ENCODE results near the gene OPCML. TPM values are rescaled to one million over a fixed set of nuclear protein-coding genes. Genes with fewer than 3 reads are reported as not detected.

The OPCML gene
- total RNA-seq, 1 donor from 2014 or later: under 0.01 TPM

DNA sequence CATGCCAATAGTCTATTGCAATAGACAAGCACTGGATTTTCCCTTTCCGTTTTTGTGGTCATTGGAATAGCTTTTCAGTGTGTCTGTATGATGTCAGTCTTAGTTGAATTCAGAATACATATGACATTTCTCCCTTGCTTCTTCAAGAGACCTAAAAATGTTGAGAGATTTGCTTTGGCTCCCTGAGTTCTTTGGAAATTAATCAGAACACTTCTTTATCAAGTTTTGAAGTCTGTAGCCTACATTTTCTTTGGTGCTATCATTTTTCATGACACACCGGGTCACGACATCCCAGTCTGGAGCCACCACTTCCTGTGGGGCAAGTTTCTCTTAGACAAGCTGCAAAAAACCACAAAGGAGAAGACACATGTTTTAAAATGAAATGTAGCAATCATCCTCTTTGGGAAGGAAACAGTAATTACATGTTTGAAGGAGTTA, 847.1 kb downstream of the OPCML start:
- Histone ChIP-seq H3K36me3 (ENCODE audit: control insufficient read depth in 3 of 3, insufficient read depth in 3 of 3, low read length in 3 of 3) (no peaks in the 10 kb centered on the region), H3K4me1 (ENCODE audit: control insufficient read depth in 3 of 3, insufficient read depth in 3 of 3, low read length in 3 of 3) (no peaks in the 10 kb centered on the region), H3K9me3 (ENCODE audit: control insufficient read depth in 3 of 3, low read length in 3 of 3) (no peaks in the 10 kb centered on the region), H3K4me3 (ENCODE audit: low read length in 3 of 3) (no peak overlapping the region), H3K27ac (ENCODE audit: low read depth, low read length) (no peak overlapping the region), H3K9ac (ENCODE audit: low read depth in 1 of 3, low read length in 3 of 3) (no peak overlapping the region), H3K27me3 (ENCODE audit: control insufficient read depth in 3 of 3, insufficient read depth in 3 of 3, low read length in 3 of 3) (no peaks in the 10 kb centered on the region)

DNA sequence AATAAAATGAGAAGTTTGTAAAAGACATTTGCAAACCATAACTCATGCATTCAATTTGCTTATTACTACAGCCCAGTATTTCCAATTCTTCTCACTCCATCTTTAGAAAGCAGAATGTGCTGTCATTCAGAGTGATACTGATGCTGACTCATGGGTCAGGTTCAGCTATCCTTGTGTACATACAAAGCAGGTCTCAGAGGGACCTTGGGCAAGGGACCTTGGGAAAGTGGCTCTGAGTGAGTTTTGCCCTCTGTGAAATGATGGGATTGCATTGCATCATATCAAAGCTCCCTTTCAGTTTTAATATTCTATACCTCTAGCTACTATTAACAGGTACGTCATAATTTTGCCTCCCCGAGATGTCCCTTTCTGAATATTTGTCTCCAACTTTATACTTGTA, 848.7 kb downstream of the OPCML start:
- Histone ChIP-seq H3K4me1 (ENCODE audit: control insufficient read depth in 3 of 3, insufficient read depth in 3 of 3, low read length in 3 of 3) (no peaks in the 10 kb centered on the region), H3K27me3 (ENCODE audit: control insufficient read depth in 3 of 3, insufficient read depth in 3 of 3, low read length in 3 of 3) (no peaks in the 10 kb centered on the region), H3K36me3 (ENCODE audit: control insufficient read depth in 3 of 3, insufficient read depth in 3 of 3, low read length in 3 of 3) (no peaks in the 10 kb centered on the region)

DNA sequence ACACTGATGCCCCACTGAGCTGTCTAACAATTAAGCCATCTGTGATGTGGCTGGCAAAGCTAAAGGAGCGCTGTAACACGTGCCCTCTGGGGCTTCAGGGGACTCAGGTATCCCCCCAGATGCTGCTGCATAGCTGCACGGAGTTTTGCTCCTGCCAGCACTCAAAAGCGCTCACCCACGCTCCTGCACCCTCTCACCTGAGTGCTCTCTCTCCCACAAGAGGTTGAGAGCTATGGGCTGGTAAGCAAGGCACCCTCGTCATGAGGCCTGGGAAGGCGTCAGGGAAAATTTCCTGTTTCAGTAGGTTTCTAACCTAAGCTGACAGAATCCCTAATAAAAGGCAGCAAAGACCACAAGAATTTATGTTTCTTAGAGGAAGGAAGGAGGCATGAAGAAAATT, 850.3 kb downstream of the OPCML start:
- Histone ChIP-seq H3K36me3 (ENCODE audit: control insufficient read depth in 3 of 3, insufficient read depth in 3 of 3, low read length in 3 of 3) (no peaks in the 10 kb centered on the region), H3K4me1 (ENCODE audit: control insufficient read depth in 3 of 3, insufficient read depth in 3 of 3, low read length in 3 of 3) (no peaks in the 10 kb centered on the region), H3K27me3 (ENCODE audit: control insufficient read depth in 3 of 3, insufficient read depth in 3 of 3, low read length in 3 of 3) (no peaks in the 10 kb centered on the region), H3K9me3 (ENCODE audit: control insufficient read depth in 3 of 3, low read length in 3 of 3) (no peaks in the 10 kb centered on the region), H3K4me3 (ENCODE audit: low read length in 3 of 3) (no peak overlapping the region), H3K9ac (ENCODE audit: low read depth in 1 of 3, low read length in 3 of 3) (no peak overlapping the region), H3K27ac (ENCODE audit: low read depth, low read length) (no peak overlapping the region)

More for the DNA sequence above, 848.7 kb downstream of the OPCML start:
- no peaks in the 10 kb centered on the region for H3K9me3 ChIP-seq (ENCODE audit: control insufficient read depth in 3 of 3, low read length in 3 of 3)
- H3K27ac ChIP-seq (ENCODE audit: low read depth, low read length): no peak overlapping the region
- H3K9ac ChIP-seq (ENCODE audit: low read depth in 1 of 3, low read length in 3 of 3): no peak overlapping the region
- H3K4me3 ChIP-seq (ENCODE audit: low read length in 3 of 3): no peak overlapping the region

DNA sequence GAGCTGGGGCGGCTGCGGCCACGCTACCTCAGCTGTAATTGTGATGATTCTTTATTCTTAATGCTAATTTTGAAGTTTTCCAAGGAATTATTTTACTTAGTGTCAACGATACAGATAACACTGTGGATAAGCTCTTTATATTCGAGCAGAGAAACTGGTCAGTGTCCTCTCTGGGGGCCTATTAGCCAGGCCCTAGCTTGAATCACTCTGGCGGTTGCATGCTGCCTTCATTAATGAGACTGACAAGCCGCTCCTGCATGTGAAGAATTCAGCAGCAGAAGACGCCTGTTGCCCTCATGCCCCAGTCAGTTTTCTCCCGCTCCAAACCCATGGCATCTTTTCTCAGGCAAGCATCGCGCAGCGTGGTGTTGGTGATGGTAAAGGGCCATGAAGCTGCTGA, 851.7 kb downstream of the OPCML start:
- H3K27me3 ChIP-seq (ENCODE audit: control insufficient read depth in 3 of 3, insufficient read depth in 3 of 3, low read length in 3 of 3): no peaks in the 10 kb centered on the region
- H3K36me3 ChIP-seq (ENCODE audit: control insufficient read depth in 3 of 3, insufficient read depth in 3 of 3, low read length in 3 of 3): no peaks in the 10 kb centered on the region
- H3K9ac ChIP-seq (ENCODE audit: low read depth in 1 of 3, low read length in 3 of 3): no peak overlapping the region
- H3K4me3 ChIP-seq (ENCODE audit: low read length in 3 of 3): no peak overlapping the region
- no peaks in the 10 kb centered on the region for H3K9me3 ChIP-seq (ENCODE audit: control insufficient read depth in 3 of 3, low read length in 3 of 3)
- no peaks in the 10 kb centered on the region for H3K4me1 ChIP-seq (ENCODE audit: control insufficient read depth in 3 of 3, insufficient read depth in 3 of 3, low read length in 3 of 3)
- no peak overlapping the region for H3K27ac ChIP-seq (ENCODE audit: low read depth, low read length)

DNA sequence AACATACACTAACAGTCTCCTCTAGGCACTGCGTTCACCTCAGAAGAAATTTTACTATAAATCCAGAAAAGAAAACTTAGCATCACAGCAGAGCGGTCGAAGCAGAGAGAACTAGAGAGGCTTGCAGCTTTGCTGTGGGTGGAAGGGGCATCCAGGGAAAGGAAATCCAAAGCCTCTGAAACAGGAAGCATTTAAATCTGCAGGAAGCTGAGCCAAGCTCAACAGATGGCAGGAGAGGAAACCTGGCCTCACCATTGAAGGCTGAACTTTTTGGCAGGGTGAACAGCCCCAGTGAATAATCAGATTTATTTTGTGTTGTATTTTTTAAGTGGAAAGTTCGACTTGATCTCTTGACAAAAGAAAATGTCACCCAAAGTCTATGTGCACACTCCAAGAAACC, 858.1 kb downstream of the OPCML start:
- no peak overlapping the region for H3K27ac ChIP-seq (ENCODE audit: low read depth, low read length)
- no peaks in the 10 kb centered on the region for H3K27me3 ChIP-seq (ENCODE audit: control insufficient read depth in 3 of 3, insufficient read depth in 3 of 3, low read length in 3 of 3)
- no peaks in the 10 kb centered on the region for H3K36me3 ChIP-seq (ENCODE audit: control insufficient read depth in 3 of 3, insufficient read depth in 3 of 3, low read length in 3 of 3)
- H3K4me3 ChIP-seq (ENCODE audit: low read length in 3 of 3): no peak overlapping the region
- no peak overlapping the region for H3K9ac ChIP-seq (ENCODE audit: low read depth in 1 of 3, low read length in 3 of 3)
- H3K4me1 ChIP-seq (ENCODE audit: control insufficient read depth in 3 of 3, insufficient read depth in 3 of 3, low read length in 3 of 3): no peaks in the 10 kb centered on the region
- H3K9me3 ChIP-seq (ENCODE audit: control insufficient read depth in 3 of 3, low read length in 3 of 3): no peaks in the 10 kb centered on the region

DNA sequence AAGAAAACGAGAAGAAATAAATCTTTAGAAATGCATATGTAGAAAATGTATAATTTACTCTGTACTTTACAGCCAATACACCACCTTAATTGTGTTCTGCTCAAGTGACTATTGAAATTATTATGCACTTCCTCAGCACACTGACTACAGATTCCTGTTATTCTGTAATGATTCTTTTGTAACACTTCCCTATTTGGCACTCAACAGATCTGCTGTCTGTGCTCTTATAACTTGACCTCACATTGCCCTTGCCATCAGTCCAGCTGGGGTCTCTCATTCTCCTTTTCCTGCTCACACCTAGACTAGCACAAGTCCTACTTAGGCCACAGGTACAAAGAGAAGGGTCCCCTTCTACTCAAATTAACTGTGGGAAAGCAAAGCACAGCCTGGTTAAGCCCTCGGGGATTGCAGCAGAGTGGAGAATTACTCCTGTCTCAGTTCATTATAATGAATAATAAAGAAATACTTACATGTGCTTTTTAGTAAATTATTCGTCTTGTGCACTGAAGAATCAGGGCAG, 860.4 kb downstream of the OPCML start:
- Histone ChIP-seq H3K9ac (ENCODE audit: low read depth in 1 of 3, low read length in 3 of 3) (no peak overlapping the region), H3K4me1 (ENCODE audit: control insufficient read depth in 3 of 3, insufficient read depth in 3 of 3, low read length in 3 of 3) (no peaks in the 10 kb centered on the region), H3K36me3 (ENCODE audit: control insufficient read depth in 3 of 3, insufficient read depth in 3 of 3, low read length in 3 of 3) (no peaks in the 10 kb centered on the region), H3K27me3 (ENCODE audit: control insufficient read depth in 3 of 3, insufficient read depth in 3 of 3, low read length in 3 of 3) (no peaks in the 10 kb centered on the region), H3K9me3 (ENCODE audit: control insufficient read depth in 3 of 3, low read length in 3 of 3) (peaks cover 0 to 2% (median 0%) of the 10 kb centered on the region in 3 donors), H3K27ac (ENCODE audit: low read depth, low read length) (no peak overlapping the region), H3K4me3 (ENCODE audit: low read length in 3 of 3) (no peak overlapping the region)

DNA sequence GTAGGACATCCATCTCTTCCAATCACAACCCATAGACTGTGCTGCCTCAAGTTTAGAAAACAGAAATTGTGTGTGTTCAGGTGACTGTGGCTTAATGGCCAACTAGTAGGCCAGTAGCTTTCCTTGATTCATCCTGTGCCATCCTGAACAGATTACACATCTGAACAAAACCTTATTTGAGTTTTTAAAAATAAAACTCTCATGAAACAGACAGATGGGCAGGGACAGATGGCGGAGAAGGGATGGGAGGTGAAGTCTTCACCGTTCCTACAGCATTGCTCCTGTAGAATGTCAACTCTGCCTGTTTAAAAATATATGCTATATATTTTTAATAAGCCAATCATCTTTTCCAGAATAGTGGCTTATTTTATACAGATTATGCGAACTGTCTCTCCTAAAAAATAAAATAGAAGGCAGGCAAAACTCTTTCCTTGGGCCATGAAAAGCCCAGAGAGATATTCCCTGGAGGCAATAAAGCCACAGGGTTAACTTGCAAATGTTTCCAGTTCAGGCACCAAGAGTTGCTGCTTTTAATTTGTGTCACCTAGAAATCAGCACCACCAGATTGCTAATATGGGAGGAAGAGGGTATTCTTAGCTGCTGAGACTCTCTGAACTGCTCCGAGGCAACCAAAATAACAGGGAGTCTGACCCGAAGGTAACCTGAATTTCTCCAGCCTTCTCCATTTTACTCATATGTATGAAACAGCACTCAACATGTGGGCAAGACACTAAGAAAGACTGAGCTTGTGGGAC, 861.2 kb downstream of the OPCML start:
- H3K4me3 ChIP-seq (ENCODE audit: low read length in 3 of 3): no peak overlapping the region
- H3K27ac ChIP-seq (ENCODE audit: low read depth, low read length): no peak overlapping the region
- no peaks in the 10 kb centered on the region for H3K36me3 ChIP-seq (ENCODE audit: control insufficient read depth in 3 of 3, insufficient read depth in 3 of 3, low read length in 3 of 3)
- H3K9me3 ChIP-seq (ENCODE audit: control insufficient read depth in 3 of 3, low read length in 3 of 3): peaks cover 0 to 2% (median 0%) of the 10 kb centered on the region in 3 donors
- H3K4me1 ChIP-seq (ENCODE audit: control insufficient read depth in 3 of 3, insufficient read depth in 3 of 3, low read length in 3 of 3): no peaks in the 10 kb centered on the region
- H3K9ac ChIP-seq (ENCODE audit: low read depth in 1 of 3, low read length in 3 of 3): no peak overlapping the region
- no peaks in the 10 kb centered on the region for H3K27me3 ChIP-seq (ENCODE audit: control insufficient read depth in 3 of 3, insufficient read depth in 3 of 3, low read length in 3 of 3)

DNA sequence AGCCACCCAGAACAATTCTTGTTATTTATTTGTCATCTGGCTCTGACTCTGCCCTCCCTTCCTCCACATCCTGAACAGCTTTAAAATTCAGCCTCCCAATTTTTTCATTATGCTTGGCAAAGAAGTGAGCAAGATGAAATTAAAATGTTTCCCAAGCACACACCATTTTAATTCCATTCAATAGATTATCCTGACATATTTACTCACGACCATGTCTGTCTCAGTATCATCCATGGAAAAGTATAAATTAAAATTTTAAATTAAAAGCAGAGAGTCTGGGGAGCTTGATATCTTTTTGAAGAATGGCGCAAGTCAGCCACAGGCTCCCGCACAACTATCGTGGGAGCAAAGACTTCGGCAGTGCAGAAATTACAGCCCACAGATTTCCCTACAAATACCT, 862.4 kb downstream of the OPCML start:
- no peaks in the 10 kb centered on the region for H3K4me1 ChIP-seq (ENCODE audit: control insufficient read depth in 3 of 3, insufficient read depth in 3 of 3, low read length in 3 of 3)
- H3K27me3 ChIP-seq (ENCODE audit: control insufficient read depth in 3 of 3, insufficient read depth in 3 of 3, low read length in 3 of 3): no peaks in the 10 kb centered on the region
- no peak overlapping the region for H3K9ac ChIP-seq (ENCODE audit: low read depth in 1 of 3, low read length in 3 of 3)
- peaks cover 0 to 2% (median 0%) of the 10 kb centered on the region in 3 donors for H3K9me3 ChIP-seq (ENCODE audit: control insufficient read depth in 3 of 3, low read length in 3 of 3)
- H3K36me3 ChIP-seq (ENCODE audit: control insufficient read depth in 3 of 3, insufficient read depth in 3 of 3, low read length in 3 of 3): no peaks in the 10 kb centered on the region
- no peak overlapping the region for H3K27ac ChIP-seq (ENCODE audit: low read depth, low read length)
- no peak overlapping the region for H3K4me3 ChIP-seq (ENCODE audit: low read length in 3 of 3)

DNA sequence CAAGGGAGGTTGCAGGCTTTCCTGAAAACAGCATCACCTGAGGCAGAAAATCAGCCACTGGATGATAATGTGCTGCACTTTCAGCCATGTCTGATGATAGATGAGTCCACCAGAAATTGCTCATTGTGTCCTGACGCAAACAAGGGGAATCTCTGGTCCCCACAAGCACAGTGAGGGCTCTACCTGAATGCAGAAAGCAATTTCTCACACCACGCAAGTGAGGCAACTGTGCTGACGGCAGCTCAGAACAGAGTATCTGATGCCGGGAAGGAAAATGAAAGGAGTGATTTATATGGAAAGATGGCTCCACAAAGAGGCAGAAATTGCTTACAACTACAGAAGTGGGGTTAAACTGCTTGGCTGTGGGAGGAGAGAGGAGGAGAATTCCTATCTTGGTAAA, 867.1 kb downstream of the OPCML start:
- Histone ChIP-seq H3K4me3 (ENCODE audit: low read length in 3 of 3) (no peak overlapping the region), H3K9ac (ENCODE audit: low read depth in 1 of 3, low read length in 3 of 3) (no peak overlapping the region), H3K27me3 (ENCODE audit: control insufficient read depth in 3 of 3, insufficient read depth in 3 of 3, low read length in 3 of 3) (no peaks in the 10 kb centered on the region), H3K9me3 (ENCODE audit: control insufficient read depth in 3 of 3, low read length in 3 of 3) (peaks cover 0 to 2% (median 0%) of the 10 kb centered on the region in 3 donors), H3K27ac (ENCODE audit: low read depth, low read length) (no peak overlapping the region), H3K4me1 (ENCODE audit: control insufficient read depth in 3 of 3, insufficient read depth in 3 of 3, low read length in 3 of 3) (no peaks in the 10 kb centered on the region), H3K36me3 (ENCODE audit: control insufficient read depth in 3 of 3, insufficient read depth in 3 of 3, low read length in 3 of 3) (no peaks in the 10 kb centered on the region)

DNA sequence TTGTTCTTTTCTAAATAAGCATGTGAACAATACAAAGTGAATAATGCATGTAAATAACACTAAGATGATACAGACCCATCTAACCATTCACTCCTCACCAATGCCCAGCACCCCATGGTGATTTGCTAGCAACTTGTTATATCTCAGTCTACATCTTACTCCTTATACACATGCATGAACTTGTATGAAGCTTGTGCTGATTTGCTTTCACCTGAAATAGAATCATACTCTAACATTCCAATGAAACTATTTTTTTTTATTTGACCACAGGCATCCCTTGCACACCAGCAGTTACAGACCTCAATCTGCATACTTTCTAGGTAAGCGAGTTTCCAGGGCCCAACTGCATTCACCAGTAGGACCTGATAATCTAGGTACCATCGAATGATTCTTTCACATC, 873.6 kb downstream of the OPCML start:
- no peak overlapping the region for H3K4me3 ChIP-seq (ENCODE audit: low read length in 3 of 3)
- no peaks in the 10 kb centered on the region for H3K4me1 ChIP-seq (ENCODE audit: control insufficient read depth in 3 of 3, insufficient read depth in 3 of 3, low read length in 3 of 3)
- H3K9me3 ChIP-seq (ENCODE audit: control insufficient read depth in 3 of 3, low read length in 3 of 3): no peaks in the 10 kb centered on the region
- no peak overlapping the region for H3K27ac ChIP-seq (ENCODE audit: low read depth, low read length)
- no peaks in the 10 kb centered on the region for H3K27me3 ChIP-seq (ENCODE audit: control insufficient read depth in 3 of 3, insufficient read depth in 3 of 3, low read length in 3 of 3)
- no peak overlapping the region for H3K9ac ChIP-seq (ENCODE audit: low read depth in 1 of 3, low read length in 3 of 3)
- no peaks in the 10 kb centered on the region for H3K36me3 ChIP-seq (ENCODE audit: control insufficient read depth in 3 of 3, insufficient read depth in 3 of 3, low read length in 3 of 3)

Measured in skeletal muscle tissue (tissue), 4 donors.